Right atrium auricular region (tissue), 2 donors: ENCODE measurements around the gene TLK1. TPM values are rescaled to one million over a fixed set of nuclear protein-coding genes. Genes with fewer than 3 reads are reported as not detected.

ENCODE experiments used
- DNase-seq: peaks from one replicate; pipeline ENCODE4 v3.0.0-alpha.2; 2019; ENCODE audit warnings: low spot score
- H3K27ac ChIP-seq, 2 donors: fragments of 200-600 bp; sonication (generic); 1 replicate in 1 of 2; 2 replicates in 1 of 2; pipeline ENCODE4 v1.5.1; 2016 to 2019
- H3K27me3 ChIP-seq, 2 donors: fragments of 200-600 bp; sonication (generic); one replicate each; pipeline versions ENCODE4 v1.5.1 to v1.6.0; 2017 to 2019
- H3K36me3 ChIP-seq: fragments of 200-600 bp; sonication (generic); one replicate; pipeline ENCODE4 v1.5.1; 2016
- H3K4me1 ChIP-seq, 2 donors: fragments of 200-600 bp; sonication (generic); one replicate each; pipeline versions ENCODE4 v1.5.1 to v1.6.0; 2017 to 2019
- H3K4me3 ChIP-seq, 2 donors: fragments of 200-600 bp; sonication (generic); 1 replicate in 1 of 2; 2 replicates in 1 of 2; pipeline ENCODE4 v1.5.1; 2017 to 2019; ENCODE audit warnings: mild to moderate bottlenecking in 1 of 2, moderate library complexity in 1 of 2
- H3K9me3 ChIP-seq, 2 donors: fragments of 200-600 bp; sonication (generic); one replicate each; pipeline ENCODE4 v1.5.1; 2019
- CTCF ChIP-seq, 2 donors: fragments of 200-600 bp; sonication (generic); IDR thresholded peaks; one replicate each; pipeline ENCODE4 v1.5.1; 2019; ENCODE audit warnings: antibody characterized with exemption in 2 of 2
- total RNA-seq, 2 donors: library from RNA; depleted of rRNA; stranded (reverse); fragments of >200 nt; gene quantifications; one replicate each; pipeline ENCODE4 v1.1.0, GENCODE V29; 2016

TLK1 gene
- total RNA-seq, 2 donors from 2014 or later, result 21.0 to 21.7 TPM

- TF ChIP-seq CTCF (IDR thresholded peaks at IDR 0.05), result no peak
- H3K4me1 ChIP-seq, result no peaks in the 10 kb centered on the region
- no peak for DNase-seq
These were observed 15.8 kb upstream of the TLK1 start for GRCh38 chr2:171176516-171176915.

GRCh38 chr2:171174075-171174474, 13.4 kb upstream of the TLK1 start:
- no peak for DNase-seq
- Histone ChIP-seq H3K9me3 (no peaks in the 10 kb centered on the region), H3K4me1 (no peaks in the 10 kb centered on the region), H3K27me3 (no peaks in the 10 kb centered on the region), H3K27ac (no peak overlapping the region), H3K4me3 (no peak overlapping the region), H3K36me3 (no peaks in the 10 kb centered on the region)
- TF ChIP-seq CTCF (IDR thresholded peaks at IDR 0.05), result no peak

More at GRCh38 chr2:171176516-171176915, 15.8 kb upstream of the TLK1 start:
- H3K27ac ChIP-seq, result no peak overlapping the region
- no peaks in the 10 kb centered on the region for H3K27me3 ChIP-seq
- no peaks in the 10 kb centered on the region for H3K36me3 ChIP-seq
- no peaks in the 10 kb centered on the region for H3K9me3 ChIP-seq
- H3K4me3 ChIP-seq, result no peak overlapping the region

- Histone ChIP-seq H3K4me3 (no peak overlapping the region), H3K4me1 (no peaks in the 10 kb centered on the region), H3K9me3 (no peaks in the 10 kb centered on the region), H3K36me3 (no peaks in the 10 kb centered on the region), H3K27ac (no peak overlapping the region), H3K27me3 (no peaks in the 10 kb centered on the region)
- DNase-seq, result no peak
- no peak for TF ChIP-seq CTCF (IDR thresholded peaks at IDR 0.05)
These were observed 12.4 kb upstream of the TLK1 start for GRCh38 chr2:171173087-171173486.

GRCh38 chr2:171171808-171172207, 11.1 kb upstream of the TLK1 start:
- no peaks in the 10 kb centered on the region for H3K4me1 ChIP-seq

GRCh38 chr2:171169839-171170238, 9.1 kb upstream of the TLK1 start:
- no peak for DNase-seq
- Histone ChIP-seq H3K27ac (no peak overlapping the region), H3K9me3 (no peaks in the 10 kb centered on the region), H3K4me3 (no peak overlapping the region), H3K4me1 (no peaks in the 10 kb centered on the region), H3K36me3 (no peaks in the 10 kb centered on the region), H3K27me3 (no peaks in the 10 kb centered on the region)
- TF ChIP-seq CTCF (IDR thresholded peaks at IDR 0.05), result no peak

More at GRCh38 chr2:171171808-171172207, 11.1 kb upstream of the TLK1 start:
- no peak overlapping the region for H3K4me3 ChIP-seq
- no peaks in the 10 kb centered on the region for H3K36me3 ChIP-seq
- H3K27me3 ChIP-seq, result no peaks in the 10 kb centered on the region
- no peak for DNase-seq
- no peak overlapping the region for H3K27ac ChIP-seq
- no peak for TF ChIP-seq CTCF (IDR thresholded peaks at IDR 0.05)
- H3K9me3 ChIP-seq, result no peaks in the 10 kb centered on the region

GRCh38 chr2:171169333-171169732, 8.6 kb upstream of the TLK1 start:
- Histone ChIP-seq H3K9me3 (no peaks in the 10 kb centered on the region), H3K4me1 (no peaks in the 10 kb centered on the region), H3K27ac (no peak overlapping the region), H3K27me3 (no peaks in the 10 kb centered on the region), H3K36me3 (no peaks in the 10 kb centered on the region), H3K4me3 (no peak overlapping the region)
- TF ChIP-seq CTCF (IDR thresholded peaks at IDR 0.05), result no peak
- no peak for DNase-seq
